Measurements from ENCODE around the gene MCM9. TPM values are rescaled to one million over a fixed set of nuclear protein-coding genes. Genes with fewer than 3 reads are reported as not detected.

Gene MCM9
- total and polyA plus RNA-seq, 5 donors from 2014 or later, result 18.5 to 57.3 (median 21.3) TPM

DNA sequence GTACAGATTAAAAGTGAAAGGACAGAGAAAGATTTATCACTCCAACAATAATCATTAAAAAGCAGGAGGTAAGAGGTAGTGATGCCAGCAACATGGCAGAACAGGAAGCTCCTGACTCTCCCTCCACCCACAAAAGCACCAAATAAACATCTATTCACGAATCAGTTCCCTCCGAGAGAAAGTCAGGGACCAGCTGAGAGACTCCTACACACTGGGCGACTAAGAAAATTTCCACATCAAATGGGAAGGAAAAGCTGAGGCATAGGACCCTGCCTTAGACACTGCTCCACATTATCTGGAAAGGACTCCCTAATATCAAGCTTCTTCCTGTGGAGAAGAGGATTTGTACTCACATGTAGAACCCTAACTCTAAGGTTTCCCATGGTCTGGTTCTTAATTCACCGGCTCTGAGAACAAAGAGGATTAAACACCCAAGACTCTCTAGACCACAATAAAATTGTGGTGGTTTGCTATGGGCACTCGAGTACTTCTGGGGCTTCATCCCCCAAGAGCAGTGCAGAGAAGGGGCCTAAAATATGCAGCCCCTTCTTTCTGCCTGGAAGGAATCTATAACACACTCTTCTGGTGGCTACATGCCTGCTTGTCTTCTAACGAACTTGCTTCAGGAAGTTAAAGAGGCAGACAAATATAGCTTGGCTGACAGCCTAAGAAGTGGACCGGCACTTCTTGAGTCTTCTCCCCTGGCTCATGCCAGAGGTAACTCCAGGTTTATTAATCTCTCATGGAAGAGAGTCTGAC is 70.4 kb downstream of the MCM9 start:
- peak overlapping the region; percentile 46 for H3K4me3 ChIP-seq (ENCODE audit: low read depth, low read length)
- H3K36me3 ChIP-seq (ENCODE audit: control insufficient read depth, insufficient read depth, low read length), result peaks cover 3% of the 10 kb centered on the region
- Mint-ChIP-seq H3K4me3 (peak overlapping the region in 3 of 4 donors; percentile 20 to 78 (median 76)), H3K9me3 (peaks cover 2 to 15% (median 5%) of the 10 kb centered on the region in 7 donors), H3K4me1 (peaks cover 41 to 69% (median 56%) of the 10 kb centered on the region in 4 donors), H3K27me3 (peaks cover 4% of the 10 kb centered on the region), H3K27ac (peak overlapping the region; percentile 65 to 90 (median 88)), H3K36me3 (peaks cover 24% of the 10 kb centered on the region)
- peaks cover 9% of the 10 kb centered on the region for H3K4me1 ChIP-seq (ENCODE audit: control insufficient read depth, insufficient read depth, low read length, poor library complexity, severe bottlenecking)
- no peak for DNase-seq
- H3K9me3 ChIP-seq (ENCODE audit: control insufficient read depth in 2 of 2, low read length in 2 of 2), result no peaks in the 10 kb centered on the region
- no peak overlapping the region for H3K27ac ChIP-seq (ENCODE audit: insufficient read depth, low read length, poor library complexity, severe bottlenecking)
- no peaks in the 10 kb centered on the region for H3K27me3 ChIP-seq (ENCODE audit: control insufficient read depth, insufficient read depth, low read length)
- ATAC-seq (ENCODE audit: low read depth in 2 of 2), result peak in 1 of 2 donors; percentile 42

- H3K9me3 Mint-ChIP-seq, result peaks cover 0 to 14% (median 4%) of the 10 kb centered on the region in 7 donors
- Histone ChIP-seq H3K4me1 (ENCODE audit: control insufficient read depth, insufficient read depth, low read length, poor library complexity, severe bottlenecking) (peaks cover 9% of the 10 kb centered on the region), H3K27me3 (ENCODE audit: control insufficient read depth, insufficient read depth, low read length) (no peaks in the 10 kb centered on the region), H3K36me3 (ENCODE audit: control insufficient read depth, insufficient read depth, low read length) (peaks cover 3% of the 10 kb centered on the region), H3K27ac (ENCODE audit: insufficient read depth, low read length, poor library complexity, severe bottlenecking) (no peak overlapping the region), H3K9me3 (ENCODE audit: control insufficient read depth in 2 of 2, low read length in 2 of 2) (no peaks in the 10 kb centered on the region), H3K4me3 (ENCODE audit: low read depth, low read length) (no peak overlapping the region)
- H3K4me1 Mint-ChIP-seq, result peaks cover 42 to 78% (median 65%) of the 10 kb centered on the region in 4 donors
- no peak for DNase-seq
- ATAC-seq (ENCODE audit: low read depth in 2 of 2), result no peak
- H3K27ac Mint-ChIP-seq, result peak overlapping the region in 1 of 3 donors; percentile 3
- no peak overlapping the region for H3K4me3 Mint-ChIP-seq
- peaks cover 20% of the 10 kb centered on the region for H3K36me3 Mint-ChIP-seq
- H3K27me3 Mint-ChIP-seq, result peaks cover 4% of the 10 kb centered on the region
Measured at GRCh38 chr6:118862443-118862842, 72.5 kb downstream of the MCM9 start.

GRCh38 chr6:118860880-118861279 is 74.1 kb downstream of the MCM9 start:
- no peak overlapping the region for H3K4me3 ChIP-seq (ENCODE audit: low read depth, low read length)
- H3K9me3 ChIP-seq (ENCODE audit: control insufficient read depth in 2 of 2, low read length in 2 of 2), result no peaks in the 10 kb centered on the region
- H3K27me3 ChIP-seq (ENCODE audit: control insufficient read depth, insufficient read depth, low read length), result no peaks in the 10 kb centered on the region
- H3K27ac ChIP-seq (ENCODE audit: insufficient read depth, low read length, poor library complexity, severe bottlenecking), result no peak overlapping the region
- no peak overlapping the region for H3K4me3 Mint-ChIP-seq
- H3K27ac Mint-ChIP-seq, result no peak overlapping the region
- DNase-seq (no peak), ATAC-seq (ENCODE audit: low read depth in 2 of 2) (no peak)
- H3K36me3 Mint-ChIP-seq, result peaks cover 18% of the 10 kb centered on the region
- peaks cover 4% of the 10 kb centered on the region for H3K27me3 Mint-ChIP-seq
- H3K36me3 ChIP-seq (ENCODE audit: control insufficient read depth, insufficient read depth, low read length), result peaks cover 3% of the 10 kb centered on the region
- peaks cover 9% of the 10 kb centered on the region for H3K4me1 ChIP-seq (ENCODE audit: control insufficient read depth, insufficient read depth, low read length, poor library complexity, severe bottlenecking)
- peaks cover 34 to 75% (median 61%) of the 10 kb centered on the region in 4 donors for H3K4me1 Mint-ChIP-seq
- H3K9me3 Mint-ChIP-seq, result peaks cover 0 to 9% (median 0%) of the 10 kb centered on the region in 7 donors

DNA sequence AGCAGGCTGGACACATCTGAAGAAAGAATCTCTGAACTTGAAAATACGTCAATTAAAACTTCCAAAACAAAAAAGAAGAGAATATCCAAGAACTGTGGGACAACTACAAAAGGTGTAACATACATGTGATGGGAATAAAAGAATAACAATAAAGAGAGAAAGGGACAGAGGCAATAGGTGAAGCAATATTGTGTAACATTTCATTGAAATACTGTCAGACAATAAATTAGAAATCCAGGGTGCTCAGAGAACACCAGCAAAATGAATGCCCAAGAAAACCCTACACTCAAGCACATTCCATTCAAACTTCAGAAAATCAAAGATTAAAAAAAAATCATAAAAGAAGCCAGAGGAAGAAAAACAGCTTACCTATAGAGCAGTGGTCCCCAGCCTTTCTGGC is 74.6 kb downstream of the MCM9 start:
- H3K9me3 Mint-ChIP-seq, result peaks cover 0 to 9% (median 0%) of the 10 kb centered on the region in 7 donors
- Histone ChIP-seq H3K36me3 (ENCODE audit: control insufficient read depth, insufficient read depth, low read length) (peaks cover 3% of the 10 kb centered on the region), H3K4me3 (ENCODE audit: low read depth, low read length) (no peak overlapping the region), H3K27me3 (ENCODE audit: control insufficient read depth, insufficient read depth, low read length) (no peaks in the 10 kb centered on the region), H3K27ac (ENCODE audit: insufficient read depth, low read length, poor library complexity, severe bottlenecking) (no peak overlapping the region), H3K9me3 (ENCODE audit: control insufficient read depth in 2 of 2, low read length in 2 of 2) (no peaks in the 10 kb centered on the region), H3K4me1 (ENCODE audit: control insufficient read depth, insufficient read depth, low read length, poor library complexity, severe bottlenecking) (peaks cover 9% of the 10 kb centered on the region)
- ATAC-seq (ENCODE audit: low read depth in 2 of 2) (no peak), DNase-seq (no peak)
- H3K4me3 Mint-ChIP-seq, result no peak overlapping the region
- H3K36me3 Mint-ChIP-seq, result peaks cover 23% of the 10 kb centered on the region
- H3K27ac Mint-ChIP-seq, result no peak overlapping the region
- H3K4me1 Mint-ChIP-seq, result peaks cover 32 to 70% (median 57%) of the 10 kb centered on the region in 4 donors
- H3K27me3 Mint-ChIP-seq, result peaks cover 4% of the 10 kb centered on the region

DNA sequence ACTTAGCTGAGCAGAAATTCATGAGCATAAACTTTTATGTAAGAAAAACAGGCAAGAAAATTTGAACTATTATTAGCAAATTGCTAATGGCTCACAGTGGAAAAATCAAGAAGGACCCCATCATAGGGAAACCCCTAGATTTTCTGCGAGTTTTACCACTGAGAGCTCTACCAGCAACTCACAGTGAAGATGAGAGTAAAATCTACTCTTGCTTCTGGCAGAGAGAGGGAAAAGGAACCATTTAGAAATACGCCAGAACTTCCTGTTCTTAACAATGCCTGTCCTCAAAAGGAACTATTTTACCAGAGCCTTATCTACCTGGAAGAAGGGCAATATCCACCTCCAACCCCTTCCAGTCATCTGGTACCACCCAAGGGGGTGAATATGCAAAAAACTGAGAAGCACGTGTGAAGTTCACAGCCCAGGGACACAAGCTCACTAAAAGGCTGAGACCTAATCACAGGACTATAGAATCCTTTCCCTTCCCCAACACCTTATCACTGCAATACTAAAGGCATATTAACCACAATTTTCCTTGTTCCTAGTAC is 75.4 kb downstream of the MCM9 start:
- ATAC-seq (ENCODE audit: low read depth in 2 of 2), result no peak
- no peak for DNase-seq
- H3K27ac ChIP-seq (ENCODE audit: insufficient read depth, low read length, poor library complexity, severe bottlenecking), result no peak overlapping the region
- no peak overlapping the region for H3K4me3 ChIP-seq (ENCODE audit: low read depth, low read length)
- peaks cover 28 to 63% (median 49%) of the 10 kb centered on the region in 4 donors for H3K4me1 Mint-ChIP-seq
- peaks cover 0 to 9% (median 0%) of the 10 kb centered on the region in 7 donors for H3K9me3 Mint-ChIP-seq
- no peak overlapping the region for H3K27ac Mint-ChIP-seq
- H3K4me3 Mint-ChIP-seq, result peak overlapping the region in 1 of 4 donors; percentile 56
- H3K36me3 ChIP-seq (ENCODE audit: control insufficient read depth, insufficient read depth, low read length), result peaks cover 3% of the 10 kb centered on the region
- peaks cover 4% of the 10 kb centered on the region for H3K27me3 Mint-ChIP-seq
- H3K27me3 ChIP-seq (ENCODE audit: control insufficient read depth, insufficient read depth, low read length), result no peaks in the 10 kb centered on the region
- H3K4me1 ChIP-seq (ENCODE audit: control insufficient read depth, insufficient read depth, low read length, poor library complexity, severe bottlenecking), result peaks cover 7% of the 10 kb centered on the region
- peaks cover 26% of the 10 kb centered on the region for H3K36me3 Mint-ChIP-seq
- H3K9me3 ChIP-seq (ENCODE audit: control insufficient read depth in 2 of 2, low read length in 2 of 2), result no peaks in the 10 kb centered on the region

DNA sequence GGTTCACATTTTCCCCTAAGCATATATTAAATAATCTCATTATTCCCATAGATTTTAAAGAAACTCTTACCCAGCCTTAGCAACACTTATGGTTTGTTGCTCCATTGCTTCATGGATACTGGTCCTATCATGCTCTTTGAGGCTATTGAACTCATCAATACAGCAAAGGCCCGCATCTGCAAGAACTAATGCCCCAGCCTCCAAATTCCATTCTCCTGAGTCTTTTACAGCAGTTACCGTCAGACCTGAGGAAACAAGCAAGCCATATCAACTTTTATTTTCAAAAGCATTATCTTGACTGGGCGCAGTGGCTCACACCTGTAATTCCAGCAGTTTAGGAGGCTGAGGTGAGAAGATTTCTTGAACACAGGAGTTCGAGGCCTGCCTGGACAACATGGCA is 78.7 kb downstream of the MCM9 start:
- ATAC-seq (ENCODE audit: low read depth in 2 of 2) (no peak), DNase-seq (no peak)
- Histone ChIP-seq H3K27me3 (ENCODE audit: control insufficient read depth, insufficient read depth, low read length) (no peaks in the 10 kb centered on the region), H3K4me3 (ENCODE audit: low read depth, low read length) (no peak overlapping the region), H3K36me3 (ENCODE audit: control insufficient read depth, insufficient read depth, low read length) (peaks cover 6% of the 10 kb centered on the region), H3K4me1 (ENCODE audit: control insufficient read depth, insufficient read depth, low read length, poor library complexity, severe bottlenecking) (no peaks in the 10 kb centered on the region), H3K27ac (ENCODE audit: insufficient read depth, low read length, poor library complexity, severe bottlenecking) (no peak overlapping the region), H3K9me3 (ENCODE audit: control insufficient read depth in 2 of 2, low read length in 2 of 2) (no peaks in the 10 kb centered on the region)
- Mint-ChIP-seq H3K9me3 (peaks cover 0 to 9% (median 0%) of the 10 kb centered on the region in 7 donors), H3K27ac (no peak overlapping the region), H3K4me3 (no peak overlapping the region), H3K27me3 (peaks cover 4% of the 10 kb centered on the region), H3K4me1 (peaks cover 9 to 35% (median 29%) of the 10 kb centered on the region in 4 donors), H3K36me3 (peaks cover 39% of the 10 kb centered on the region)

GRCh38 chr6:118853408-118853807 is 81.6 kb downstream of the MCM9 start:
- no peaks in the 10 kb centered on the region for H3K4me1 ChIP-seq (ENCODE audit: control insufficient read depth, insufficient read depth, low read length, poor library complexity, severe bottlenecking)
- Mint-ChIP-seq H3K36me3 (peaks cover 37% of the 10 kb centered on the region), H3K4me3 (no peak overlapping the region), H3K9me3 (no peaks in the 10 kb centered on the region), H3K27me3 (no peaks in the 10 kb centered on the region), H3K27ac (no peak overlapping the region), H3K4me1 (peaks cover 5 to 17% (median 16%) of the 10 kb centered on the region in 4 donors)
- H3K4me3 ChIP-seq (ENCODE audit: low read depth, low read length), result no peak overlapping the region
- no peaks in the 10 kb centered on the region for H3K27me3 ChIP-seq (ENCODE audit: control insufficient read depth, insufficient read depth, low read length)
- H3K9me3 ChIP-seq (ENCODE audit: control insufficient read depth in 2 of 2, low read length in 2 of 2), result no peaks in the 10 kb centered on the region
- H3K27ac ChIP-seq (ENCODE audit: insufficient read depth, low read length, poor library complexity, severe bottlenecking), result no peak overlapping the region
- peaks cover 3% of the 10 kb centered on the region for H3K36me3 ChIP-seq (ENCODE audit: control insufficient read depth, insufficient read depth, low read length)
- DNase-seq (no peak), ATAC-seq (ENCODE audit: low read depth in 2 of 2) (no peak)
